COLO668 (cell line): ENCODE data around the gene CABLES1.

Source experiments
- DNase-seq: peaks from one replicate; lab custom pipeline; 2025; ENCODE audit not compliant: unreplicated experiment; lab: John Stamatoyannopoulos, UW

Gene CABLES1

GRCh38 chr18:23113576-23113975 is 21.7 kb upstream of the CABLES1 start:
- no peak for DNase-seq

GRCh38 chr18:23114171-23114881 is 21.0 kb upstream of the CABLES1 start:
- DNase-seq, result no peak

DNA sequence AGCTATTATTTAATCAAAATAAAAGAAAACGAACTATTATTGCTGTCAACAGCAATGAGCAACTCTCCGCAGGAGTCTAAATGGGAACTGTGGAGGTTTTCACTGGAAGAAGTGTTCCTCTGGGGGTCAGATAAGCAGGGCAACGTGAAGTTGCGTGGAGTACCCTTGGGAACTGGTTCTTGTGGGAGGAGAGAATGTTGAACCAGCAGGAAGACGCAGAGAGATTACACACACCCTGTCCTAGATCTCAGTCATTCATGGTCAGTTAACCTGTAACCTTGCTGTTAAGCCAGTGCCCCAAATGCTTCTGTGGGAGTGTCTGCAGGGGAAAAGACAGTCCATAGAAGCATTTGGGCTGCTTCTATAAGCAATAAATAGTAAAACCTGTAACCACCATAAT is 20.4 kb upstream of the CABLES1 start:
- DNase-seq, result no peak

GRCh38 chr18:23115683-23116096 is 19.6 kb upstream of the CABLES1 start:
- DNase-seq, result no peak

GRCh38 chr18:23121133-23121532 is 14.2 kb upstream of the CABLES1 start:
- DNase-seq, result no peak

GRCh38 chr18:23122334-23123229 is 12.7 kb upstream of the CABLES1 start:
- DNase-seq, result no peak

DNA sequence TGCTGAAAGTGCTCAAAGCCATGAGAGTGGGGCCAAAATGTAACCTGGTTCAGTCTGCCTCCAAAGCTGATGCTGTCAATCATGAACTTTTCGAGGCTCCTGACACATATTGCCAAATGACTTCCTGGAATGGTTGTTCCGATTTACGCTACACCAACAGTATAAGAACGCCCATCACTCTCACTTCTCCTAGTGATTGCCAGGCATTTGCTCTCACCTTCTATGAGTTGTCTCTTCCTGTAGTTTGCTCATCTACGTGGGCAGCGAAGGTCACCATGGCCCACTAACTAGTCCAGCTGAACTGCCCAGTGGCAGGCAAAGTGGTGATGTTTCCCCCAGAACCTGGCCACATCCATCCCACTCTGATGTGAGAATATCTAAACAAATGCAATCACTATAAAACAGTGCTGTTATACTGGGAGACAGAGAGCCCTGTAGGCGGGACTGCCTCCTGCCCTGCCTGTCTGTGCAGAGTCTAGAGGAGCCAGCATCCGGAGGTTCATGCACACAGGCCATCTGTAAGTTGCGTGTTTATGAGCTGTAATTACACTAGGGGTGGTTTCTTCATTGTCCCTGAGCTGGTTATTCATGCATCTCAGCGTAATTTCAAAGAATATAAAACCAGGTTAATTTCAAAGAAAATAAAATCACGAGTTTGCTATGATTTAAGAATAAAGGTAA is 8.8 kb upstream of the CABLES1 start:
- DNase-seq, result no peak

DNA sequence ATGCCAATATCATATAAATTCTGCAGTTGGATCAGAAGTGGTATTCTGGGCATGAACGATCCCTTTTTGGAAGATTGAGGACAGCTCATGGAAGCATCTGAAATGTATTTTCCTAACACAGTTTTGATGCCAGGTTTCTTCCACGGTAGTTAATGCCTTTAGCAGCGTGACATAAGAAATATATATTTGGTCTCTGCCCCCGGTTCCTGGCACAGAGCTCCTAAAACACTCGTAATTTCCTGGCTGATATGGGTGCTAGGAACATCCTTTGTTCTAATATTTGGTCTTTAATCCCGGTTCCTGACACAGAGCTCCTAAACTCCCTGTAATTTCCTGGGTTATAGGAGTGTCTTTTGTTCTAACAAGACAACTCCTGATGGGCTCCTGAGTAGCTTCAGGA is 8.2 kb upstream of the CABLES1 start:
- DNase-seq, result no peak

- DNase-seq, result no peak
Measured at GRCh38 chr18:23129355-23130002, 5.8 kb upstream of the CABLES1 start.

GRCh38 chr18:23131693-23132319 is 3.5 kb upstream of the CABLES1 start:
- DNase-seq, result peak; percentile 66

GRCh38 chr18:23133860-23134779 is 1.2 kb upstream of the CABLES1 start:
- DNase-seq, result peak; percentile 90

- DNase-seq, result peak; percentile 80
Measured at GRCh38 chr18:23135550-23136325, 453 bp downstream of the CABLES1 start.

DNA sequence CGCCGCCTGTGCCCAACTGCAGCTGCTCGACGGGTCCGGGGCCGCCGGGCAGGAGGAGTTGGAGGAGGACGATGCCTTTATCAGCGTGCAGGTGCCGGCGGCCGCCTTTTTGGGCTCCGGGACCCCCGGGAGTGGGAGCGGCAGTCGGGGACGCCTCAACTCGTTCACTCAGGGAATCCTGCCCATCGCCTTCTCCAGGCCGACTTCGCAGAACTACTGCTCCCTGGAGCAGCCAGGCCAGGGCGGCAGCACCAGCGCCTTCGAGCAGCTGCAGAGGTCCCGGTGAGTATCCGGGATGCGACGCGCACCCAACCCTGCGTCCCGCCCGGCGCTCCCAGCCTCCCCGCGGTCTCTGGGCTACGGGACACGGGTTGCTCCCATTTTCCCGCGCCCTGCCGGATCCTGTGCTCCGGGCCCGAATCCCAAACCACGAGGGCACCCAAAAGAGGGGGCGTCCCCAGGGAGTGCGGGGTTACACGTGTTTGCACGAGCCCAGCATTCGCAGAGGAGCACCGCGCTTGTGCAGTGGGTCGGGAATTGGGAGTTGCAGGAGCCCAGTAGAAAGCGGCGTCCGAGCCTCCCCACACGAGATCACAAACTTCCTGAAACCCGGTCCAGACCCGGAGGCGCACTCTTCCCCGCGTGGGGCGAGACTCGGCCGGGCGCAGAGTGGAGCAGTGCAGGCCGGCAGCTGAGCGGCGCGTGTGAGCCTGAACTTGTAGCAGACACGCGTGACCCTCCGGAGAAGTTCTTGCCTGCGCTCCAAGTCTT is 1.2 kb downstream of the CABLES1 start:
- DNase-seq, result peak; percentile 66

GRCh38 chr18:23137097-23137635 is 1.9 kb downstream of the CABLES1 start:
- no peak for DNase-seq

DNA sequence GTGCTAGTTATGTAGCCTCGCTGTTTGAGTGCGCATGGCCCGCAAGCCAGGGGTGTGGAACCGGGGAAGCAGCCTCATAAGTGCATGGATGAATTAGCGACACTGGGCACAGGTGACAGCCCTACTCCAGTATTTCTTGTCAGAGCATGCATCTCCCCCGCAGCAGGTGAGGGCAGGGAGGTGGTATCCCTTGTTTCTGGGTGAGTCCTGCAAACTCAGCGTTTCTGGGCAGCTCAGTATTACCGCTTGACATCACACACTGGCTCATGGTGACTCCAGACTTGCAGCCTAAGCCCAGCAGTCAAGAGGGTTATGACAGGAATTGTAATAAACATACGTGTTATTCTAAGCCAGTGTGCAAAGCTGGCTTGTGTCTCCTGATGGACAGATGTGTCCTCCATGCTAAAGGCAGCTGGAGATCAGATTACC is 2.5 kb downstream of the CABLES1 start:
- DNase-seq, result peak; percentile 63

DNA sequence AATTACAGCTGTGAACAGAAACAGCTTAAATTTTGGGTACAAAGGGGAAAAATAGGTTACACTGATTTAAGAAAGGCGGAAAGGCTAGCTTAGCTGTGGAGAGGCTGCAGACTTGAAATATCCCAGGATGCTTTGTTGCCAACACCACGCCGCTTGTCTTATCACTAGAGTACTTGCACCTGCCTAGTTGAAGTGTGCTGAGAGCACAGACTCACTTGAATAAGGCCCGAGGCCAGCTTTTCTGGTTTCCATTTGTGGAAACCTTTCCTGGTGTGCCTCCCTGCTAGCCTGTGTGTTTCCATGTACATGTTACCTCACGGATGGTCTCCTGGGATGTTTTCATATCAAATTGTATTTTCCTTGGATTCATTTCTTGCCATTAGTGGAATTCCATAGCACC is 3.2 kb downstream of the CABLES1 start:
- peak; percentile 77 for DNase-seq

DNA sequence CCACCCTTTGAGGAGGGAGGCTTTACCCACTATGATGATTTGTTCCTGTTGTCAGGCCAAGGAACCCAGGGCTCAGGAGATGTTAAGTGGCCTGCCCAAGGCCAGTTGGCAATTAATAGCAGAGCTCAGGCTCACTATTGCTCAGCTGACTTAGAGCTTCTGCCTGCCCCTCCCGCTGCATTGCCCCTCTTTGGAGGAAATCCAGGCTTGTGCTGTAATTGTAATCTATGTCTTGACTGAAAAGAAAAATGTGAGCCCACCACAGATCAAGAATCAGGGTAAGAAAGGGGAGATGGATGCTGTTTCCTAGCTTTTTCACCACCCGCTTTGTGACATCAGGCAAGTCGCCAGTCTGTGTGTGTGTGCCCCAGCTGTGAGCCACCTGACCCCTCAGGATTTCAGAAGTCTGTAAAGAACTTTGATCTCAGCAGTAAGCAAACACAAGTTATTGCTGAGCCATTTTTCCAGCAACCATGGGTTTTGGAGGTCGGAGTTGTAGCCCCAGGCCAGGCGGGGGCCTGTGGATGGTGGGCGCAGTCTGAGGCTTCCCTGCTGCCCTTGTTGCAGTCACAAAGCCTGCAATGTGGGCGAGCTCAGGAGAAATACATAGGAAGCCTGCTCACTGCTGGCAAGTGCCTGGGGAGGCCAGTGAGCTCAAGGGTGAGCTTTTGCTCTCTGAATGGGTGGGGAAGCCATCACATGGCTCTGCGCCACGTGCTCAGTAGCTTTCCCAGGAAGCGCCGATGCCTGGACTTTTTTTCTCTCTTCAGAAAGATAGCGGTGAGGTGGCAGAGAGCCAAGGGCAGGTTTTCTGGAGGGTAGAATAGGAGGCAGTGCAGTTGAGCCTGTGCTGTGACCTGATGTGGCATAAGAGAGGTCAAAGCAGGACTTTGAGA is 6.1 kb downstream of the CABLES1 start:
- peak; percentile 50 for DNase-seq
